Pulmonary artery endothelial cell (primary cell): Measurements from ENCODE around the gene MYLK4. TPM values are rescaled to one million over a fixed set of nuclear protein-coding genes. Genes with fewer than 3 reads are reported as not detected.

Experiments
- DNase-seq: peaks from one replicate; pipeline ENCODE4 v3.0.0-alpha.2; 2011; ENCODE audit warnings: low read depth, low spot score
- total RNA-seq: library from RNA; depleted of rRNA; stranded (reverse); fragments of >200 nt; gene quantifications from 2 replicates; pipeline ENCODE4 v1.2.3, GENCODE V29; 2014

Gene MYLK4
- total RNA-seq = 0.49 and 0.66 TPM in 2 replicates

DNA sequence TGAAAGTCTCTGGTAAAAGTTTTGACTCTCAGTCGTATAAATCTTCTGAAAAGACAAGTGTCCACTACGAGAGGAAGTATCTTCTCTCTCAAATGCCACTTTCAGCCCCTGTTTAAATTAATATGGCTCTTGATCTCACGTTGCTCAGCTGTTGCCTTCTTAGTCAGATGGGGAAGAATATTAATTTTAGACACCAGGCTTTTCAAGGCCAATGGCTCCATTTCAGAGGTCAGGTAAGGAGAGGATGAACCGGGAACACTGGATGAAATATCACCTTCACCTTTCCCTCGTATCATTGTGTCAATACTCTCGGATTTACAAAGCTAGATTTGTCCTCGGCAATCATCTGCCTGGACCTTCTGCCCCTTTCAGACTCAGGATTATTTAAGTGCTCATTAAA, at the start of gene MYLK4:
Gene MYLK4 (minus strand): TSS at position 91 of the 400 bp plus-strand sequence. CDS start 1,628 bp downstream, outside the sequence.
- DNase-seq = no peak

DNA sequence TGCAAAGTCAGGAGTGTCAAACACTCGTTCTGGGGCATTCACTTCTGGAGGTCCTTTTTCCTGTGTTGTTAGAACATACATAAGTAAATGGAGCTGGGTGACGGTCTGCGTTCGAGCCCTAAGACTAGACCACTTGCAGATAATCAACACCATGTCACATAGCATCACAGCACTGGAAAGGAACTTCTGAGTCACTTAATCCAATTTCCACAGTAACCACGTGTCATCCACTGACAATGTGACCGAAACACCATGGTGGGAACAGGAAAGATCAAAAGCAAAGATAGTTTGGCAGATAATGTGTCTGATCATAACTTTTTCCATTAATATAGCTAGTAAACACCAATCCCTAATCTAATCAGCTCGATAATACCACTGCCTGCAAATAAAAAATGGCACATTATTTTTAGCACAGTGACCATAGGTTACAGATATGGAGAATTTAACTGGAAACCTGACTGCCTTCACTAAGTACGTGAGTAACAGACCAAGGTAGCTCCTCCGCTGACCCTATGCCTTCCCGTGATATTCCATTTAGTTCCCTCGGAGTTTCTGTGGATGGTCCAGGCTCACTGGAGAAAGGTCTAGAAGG, 49.3 kb upstream of the MYLK4 start:
- DNase-seq = no peak

DNA sequence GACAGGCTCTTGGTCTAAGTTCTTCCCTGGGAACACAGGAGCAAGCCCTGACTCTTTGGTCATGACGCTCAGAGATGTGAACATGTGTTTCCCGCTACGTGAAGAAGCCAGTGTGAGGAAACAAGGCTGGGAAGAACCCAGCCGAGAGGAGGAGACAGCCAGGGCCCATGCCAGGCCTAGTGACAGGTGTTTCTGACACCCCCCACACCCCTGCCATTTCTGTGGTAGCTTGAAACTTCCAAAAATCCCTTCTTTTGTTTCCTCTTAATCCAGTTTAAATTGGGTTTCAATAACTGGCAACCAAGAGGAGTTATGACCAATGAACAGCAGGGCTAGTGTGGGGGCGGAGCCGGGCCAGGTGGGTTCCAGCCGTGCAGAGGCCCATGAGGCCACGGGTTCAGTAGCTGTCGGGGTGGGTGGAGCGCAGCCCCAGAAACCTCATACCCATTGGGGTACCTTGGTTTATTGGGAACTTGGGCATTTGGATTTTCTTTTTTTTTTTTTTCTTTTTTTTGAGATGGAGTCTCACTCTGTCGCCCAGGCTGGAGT, 47.9 kb upstream of the MYLK4 start:
- DNase-seq = no peak

DNA sequence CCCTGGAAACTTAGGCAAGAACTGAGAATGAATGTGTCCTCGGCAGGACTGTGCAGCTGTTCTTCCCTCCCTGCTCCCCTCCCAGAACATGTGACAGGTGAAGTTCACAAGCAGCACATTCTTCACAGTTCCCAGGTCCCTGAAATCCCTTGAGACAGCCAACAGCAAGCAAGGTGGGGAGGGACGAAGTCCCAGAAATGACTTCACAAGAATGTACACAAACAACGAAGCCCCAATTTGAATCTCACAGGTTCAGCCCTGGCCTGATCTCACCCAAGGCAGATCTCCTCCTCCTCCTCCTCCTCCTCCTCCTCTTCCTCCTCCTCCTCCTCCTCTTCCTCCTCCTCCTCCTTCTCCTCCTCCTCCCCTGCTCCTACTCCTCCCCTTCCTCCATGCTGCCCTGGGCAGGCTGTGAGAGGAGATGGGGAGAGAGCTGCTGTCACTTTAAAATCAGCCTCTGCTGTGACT, 46.9 kb upstream of the MYLK4 start:
- DNase-seq = no peak

DNA sequence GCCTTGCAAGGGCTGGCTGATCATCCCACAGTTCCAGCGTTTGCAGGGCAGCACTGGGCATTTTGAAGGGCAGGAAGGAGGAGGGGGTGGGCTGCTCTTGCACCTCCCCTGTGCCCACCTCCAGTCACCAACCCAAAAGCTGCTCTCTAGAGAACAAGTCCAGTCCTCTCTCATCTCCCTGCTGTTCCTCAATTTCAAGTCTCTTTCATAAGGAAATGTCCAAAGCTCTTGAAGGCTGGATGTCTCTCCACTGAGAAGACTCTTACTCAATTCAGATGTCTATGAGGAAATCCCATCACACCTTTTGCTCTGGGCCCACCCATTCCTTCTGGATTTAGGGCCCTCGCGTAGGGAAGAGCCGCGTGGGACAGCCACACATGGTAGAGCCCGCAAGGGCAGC, 46.1 kb upstream of the MYLK4 start:
- DNase-seq = no peak

DNA sequence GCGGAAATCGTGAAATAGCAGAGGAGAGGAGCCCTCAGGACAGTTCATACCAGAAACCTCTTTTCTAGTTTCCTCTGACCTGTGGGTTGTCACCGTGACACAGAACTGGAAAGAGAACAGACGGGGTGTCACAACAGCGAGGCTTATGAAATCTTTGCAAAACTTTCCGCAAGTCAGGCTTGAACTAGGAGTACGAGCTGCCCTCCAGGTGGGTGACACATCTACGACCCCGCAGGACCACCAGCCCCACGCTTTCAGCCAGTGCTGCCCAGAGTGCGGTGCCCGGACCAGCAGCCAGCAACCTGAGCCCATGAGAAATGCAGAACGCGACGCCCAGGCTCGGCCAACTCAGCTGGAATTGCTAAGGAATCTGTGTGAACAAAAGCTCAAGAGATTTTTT, 45.2 kb upstream of the MYLK4 start:
- DNase-seq = no peak

DNA sequence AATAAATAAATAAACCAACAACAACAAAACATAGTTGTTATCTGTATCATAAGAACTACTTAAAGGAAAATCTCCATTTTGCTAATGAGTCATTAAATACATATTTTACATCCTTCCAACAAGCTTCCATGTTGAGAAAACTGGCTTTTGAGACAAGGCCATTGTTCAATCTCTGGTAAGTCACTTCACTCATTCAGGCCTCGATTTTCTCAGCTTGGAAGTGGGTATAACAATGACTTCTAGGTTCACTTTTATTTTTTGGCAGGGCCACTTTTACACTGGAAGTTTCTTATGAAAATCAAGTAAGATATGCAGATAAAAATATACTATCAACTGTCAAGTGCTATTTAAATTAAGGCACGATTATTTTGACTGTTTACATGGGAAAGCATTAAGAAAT, 44.4 kb upstream of the MYLK4 start:
- DNase-seq = no peak

DNA sequence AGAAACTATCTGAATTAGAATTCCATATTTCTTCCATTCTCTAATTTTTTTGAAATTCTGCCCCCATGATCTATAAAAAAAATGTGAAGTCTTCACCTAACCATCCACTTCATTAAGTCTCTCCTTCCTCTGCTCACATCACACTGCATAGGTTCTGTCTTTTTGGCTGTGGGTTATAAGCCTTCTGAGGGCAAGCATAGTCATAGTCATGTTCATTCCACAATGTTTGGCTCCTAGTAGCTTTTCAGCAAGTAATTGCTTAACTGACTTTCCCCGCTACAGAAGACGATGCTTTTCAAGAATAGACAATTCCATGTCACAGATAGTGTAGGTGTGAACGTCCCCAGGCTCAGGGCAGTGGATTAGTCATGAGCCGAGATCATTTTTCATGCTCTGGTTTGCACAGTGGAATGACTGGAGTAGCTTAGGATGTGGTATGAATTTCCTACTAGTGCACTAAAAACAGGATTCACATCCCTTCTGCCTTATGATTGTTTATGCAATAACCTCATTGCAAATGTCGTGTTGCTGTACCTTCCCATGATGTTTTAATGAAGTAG, 43.5 kb upstream of the MYLK4 start:
- no peak for DNase-seq

DNA sequence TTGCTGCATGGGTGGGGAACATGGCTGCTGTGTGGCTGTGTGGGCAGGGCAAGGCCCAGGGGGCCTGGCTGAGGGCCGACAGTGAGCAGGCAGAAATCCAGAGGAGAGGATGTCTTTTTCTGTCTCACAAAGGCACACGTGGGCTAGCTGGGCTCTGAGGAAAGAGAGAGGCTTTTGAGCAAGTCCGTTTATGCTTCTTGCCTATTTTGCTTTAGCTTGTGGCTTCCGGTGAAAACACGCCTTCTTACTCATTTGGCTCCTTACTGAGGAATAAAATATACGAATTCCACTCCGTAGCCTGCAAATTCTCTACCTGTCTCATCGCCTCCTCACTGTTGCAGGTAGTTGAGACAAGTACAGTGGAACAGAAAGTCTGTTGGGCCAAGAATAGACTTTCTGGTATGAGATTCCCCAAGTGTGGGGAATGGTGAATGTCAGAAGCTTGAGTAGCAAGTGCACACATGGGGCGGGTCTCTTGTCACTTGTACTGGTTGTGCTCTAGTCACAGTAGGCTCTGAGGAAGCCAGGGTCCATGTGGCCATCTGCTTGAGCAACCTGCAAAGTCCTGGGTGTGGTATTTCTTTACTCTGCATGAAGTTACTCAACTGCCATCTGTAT, 42.9 kb upstream of the MYLK4 start:
- DNase-seq = no peak

DNA sequence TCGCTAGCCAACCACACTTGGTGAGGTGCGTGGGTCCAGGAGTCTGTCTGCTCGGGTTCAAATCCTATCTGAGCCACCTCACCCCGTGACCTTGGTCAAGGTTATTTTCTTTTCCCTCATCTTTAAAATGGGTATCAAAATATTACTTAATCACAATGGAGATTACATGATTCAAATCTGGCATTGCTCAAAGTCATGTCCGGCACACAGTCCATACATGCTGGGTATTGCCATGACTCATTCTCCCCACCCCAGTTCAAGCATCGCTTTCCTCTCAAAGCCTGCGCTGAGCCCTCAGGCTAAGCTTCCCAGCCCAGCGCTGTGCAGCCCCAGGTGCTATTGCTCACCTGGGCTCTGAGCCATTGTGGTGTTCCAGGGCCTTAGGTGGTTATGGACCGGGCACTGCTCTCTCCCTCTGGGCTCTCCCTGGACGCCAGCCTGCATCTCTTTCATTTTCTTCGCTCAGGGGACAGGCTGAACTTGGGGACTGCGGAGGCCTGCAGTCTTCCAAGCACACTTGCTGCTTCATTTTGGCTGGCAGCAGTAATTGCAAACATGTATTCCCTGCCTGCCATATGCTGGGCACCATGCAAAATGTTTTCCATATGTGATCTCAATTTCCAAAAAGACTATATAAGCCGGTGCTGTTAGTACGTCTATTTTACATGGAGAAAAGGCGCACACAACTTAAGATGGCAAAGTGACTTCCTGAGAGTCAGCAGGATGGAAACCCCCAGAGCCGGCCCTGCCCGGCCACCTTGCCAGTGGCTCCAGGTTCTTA, 41.8 kb upstream of the MYLK4 start:
- no peak for DNase-seq

DNA sequence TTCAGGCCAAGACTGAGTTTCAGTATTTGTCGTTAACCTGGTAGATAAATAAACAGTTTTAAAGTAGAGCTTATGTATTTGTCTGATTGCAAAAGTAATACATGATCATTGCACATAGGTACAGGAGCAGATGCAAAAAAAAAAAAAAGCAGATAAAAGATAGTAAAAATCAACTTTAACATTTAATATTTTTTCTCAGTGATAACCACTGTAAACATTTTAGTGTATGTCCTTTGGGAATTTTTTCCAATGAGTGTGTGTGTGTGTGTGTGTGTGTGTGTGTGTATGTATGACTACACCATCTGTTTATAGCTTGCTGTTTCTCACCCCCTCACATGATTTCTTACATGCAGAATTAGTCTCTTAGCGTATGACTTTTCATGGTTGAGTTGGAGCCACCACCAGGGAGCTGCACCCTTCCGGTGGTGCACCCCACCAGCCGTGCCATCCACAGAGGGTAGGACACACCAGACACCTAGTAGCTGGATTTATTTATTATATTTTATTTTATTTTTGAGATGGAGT, 40.8 kb upstream of the MYLK4 start:
- no peak for DNase-seq

DNA sequence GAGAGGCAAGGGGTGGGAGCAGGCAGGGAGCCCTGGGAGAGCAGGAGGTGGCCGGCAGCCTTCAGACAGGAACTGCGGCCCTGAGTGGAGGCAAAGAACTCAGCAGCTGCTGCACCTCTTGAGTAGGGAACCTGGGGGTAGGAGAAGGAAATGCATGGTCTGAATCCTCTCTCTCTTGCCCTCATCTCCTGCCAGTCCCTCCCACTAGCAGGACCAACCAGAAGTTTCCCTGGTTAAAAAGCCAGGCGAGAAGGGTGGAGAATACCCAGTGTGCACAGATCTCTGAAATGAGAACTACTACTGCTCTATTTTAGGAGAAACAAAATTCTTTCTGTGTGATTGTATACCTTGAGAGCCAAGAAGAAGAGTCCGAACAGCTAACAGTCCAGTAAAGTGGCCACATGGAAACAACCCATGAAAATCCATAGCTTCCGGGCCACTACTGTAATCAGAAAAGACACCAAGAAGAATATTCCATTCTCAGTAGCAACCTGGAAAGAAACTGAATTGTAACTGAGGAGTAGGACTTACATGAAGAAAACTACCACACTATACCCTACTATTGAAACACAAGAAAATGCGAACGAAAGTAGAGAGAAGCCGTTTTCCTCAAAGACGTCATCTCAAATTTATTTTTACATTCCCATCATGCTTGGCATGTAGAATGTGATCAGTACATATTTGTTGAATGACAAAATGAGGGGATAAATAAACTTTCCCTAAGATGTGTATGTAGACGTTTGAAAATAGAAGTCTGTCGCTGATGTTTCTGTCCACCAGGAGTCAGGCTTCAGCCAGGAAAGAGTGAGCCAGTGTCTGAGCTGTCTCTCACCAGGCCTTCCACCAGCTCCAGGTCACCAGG, 40.1 kb upstream of the MYLK4 start:
- DNase-seq = peak; percentile 74

DNA sequence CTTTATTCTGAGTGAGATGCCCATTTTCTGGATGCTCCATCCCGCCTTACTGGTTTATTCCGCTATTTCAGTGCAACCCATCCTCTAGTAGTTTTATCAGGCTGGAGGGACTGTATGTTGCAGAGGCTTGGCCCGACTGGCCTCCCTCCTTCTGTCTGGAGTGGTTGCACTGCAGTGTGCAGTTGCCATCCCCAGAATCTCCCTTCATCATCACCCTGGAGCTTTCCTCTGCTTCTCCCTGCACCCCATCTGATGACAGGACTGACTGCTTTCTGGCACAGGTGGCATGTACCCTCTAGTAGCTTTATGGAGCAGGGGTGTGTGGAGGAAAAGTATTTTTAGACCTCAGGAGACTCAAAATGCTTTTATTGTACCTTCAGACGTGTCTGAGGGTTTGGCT, 35.5 kb upstream of the MYLK4 start:
- no peak for DNase-seq

DNA sequence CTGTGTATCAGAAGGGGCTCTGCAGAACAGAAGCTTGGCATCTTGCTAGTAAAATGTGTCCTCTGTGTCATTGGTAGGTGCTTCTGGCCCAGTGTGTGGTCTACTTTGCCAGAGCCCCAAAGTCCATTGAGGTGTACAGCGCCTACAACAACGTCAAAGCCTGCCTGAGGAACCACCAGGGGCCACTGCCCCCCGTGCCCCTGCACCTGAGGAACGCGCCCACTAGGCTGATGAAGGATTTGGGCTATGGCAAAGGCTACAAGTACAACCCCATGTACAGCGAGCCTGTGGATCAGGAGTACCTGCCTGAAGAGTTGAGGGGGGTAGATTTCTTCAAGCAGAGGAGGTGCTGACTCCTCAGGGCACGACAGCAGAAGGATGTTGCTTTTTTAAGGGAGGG, 34.2 kb upstream of the MYLK4 start:
- DNase-seq = no peak

DNA sequence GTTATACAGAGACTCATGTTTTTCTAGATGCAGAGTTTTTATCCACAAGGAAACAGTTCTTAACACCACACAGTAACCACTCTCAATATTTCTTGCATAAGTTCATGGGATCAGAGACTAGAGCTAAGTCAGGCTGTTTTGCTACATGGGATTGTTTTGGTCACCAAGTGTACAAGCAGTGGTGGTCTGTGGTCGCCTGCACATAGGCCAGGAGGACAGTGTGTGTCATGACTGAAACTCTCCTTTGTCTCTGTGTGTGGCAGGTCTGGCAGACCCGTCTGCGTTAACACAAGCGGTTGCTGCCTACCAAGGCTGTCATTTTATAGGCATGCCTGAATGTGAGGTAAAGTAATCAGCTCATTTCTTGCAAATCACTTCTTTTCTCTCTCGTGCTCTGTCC, 33.3 kb upstream of the MYLK4 start:
- DNase-seq = no peak

DNA sequence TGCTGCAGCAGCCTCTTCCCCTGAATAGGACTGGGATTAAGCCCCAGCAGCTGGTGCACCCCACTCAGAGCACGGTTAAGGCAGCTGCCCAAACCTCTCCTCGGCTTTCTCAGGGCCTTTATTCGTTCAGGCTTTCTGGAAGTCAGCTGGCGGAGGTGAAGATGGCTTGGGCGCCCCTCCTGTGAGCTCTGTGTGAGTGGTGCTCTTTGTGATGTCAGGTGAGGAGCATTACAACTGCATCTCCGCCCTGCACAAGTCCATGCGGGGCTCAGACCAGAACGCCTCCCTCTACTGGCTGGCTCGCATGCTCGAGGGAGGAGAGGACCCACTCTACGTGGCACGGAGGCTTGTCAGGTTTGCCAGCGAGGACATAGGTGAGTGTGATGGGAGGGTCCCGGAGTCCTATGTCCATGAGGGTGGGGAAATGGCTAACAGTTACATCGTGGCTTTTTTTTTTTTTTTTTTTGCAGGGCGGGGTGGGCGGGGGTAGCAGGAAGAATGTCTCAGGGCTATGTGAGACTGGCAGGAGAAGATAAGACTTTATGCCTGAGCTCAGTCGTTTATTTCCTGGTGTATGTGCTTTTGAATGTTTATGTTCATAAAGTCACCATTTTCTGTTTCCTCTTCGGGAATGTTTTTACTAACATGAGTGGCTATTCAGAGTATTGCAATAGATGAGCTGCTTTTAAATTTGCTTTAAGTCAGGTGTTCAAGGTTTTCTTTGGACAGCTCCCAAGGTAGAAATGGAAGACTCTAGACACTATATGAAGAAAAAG, 32.7 kb upstream of the MYLK4 start:
- peak; percentile 51 for DNase-seq

DNA sequence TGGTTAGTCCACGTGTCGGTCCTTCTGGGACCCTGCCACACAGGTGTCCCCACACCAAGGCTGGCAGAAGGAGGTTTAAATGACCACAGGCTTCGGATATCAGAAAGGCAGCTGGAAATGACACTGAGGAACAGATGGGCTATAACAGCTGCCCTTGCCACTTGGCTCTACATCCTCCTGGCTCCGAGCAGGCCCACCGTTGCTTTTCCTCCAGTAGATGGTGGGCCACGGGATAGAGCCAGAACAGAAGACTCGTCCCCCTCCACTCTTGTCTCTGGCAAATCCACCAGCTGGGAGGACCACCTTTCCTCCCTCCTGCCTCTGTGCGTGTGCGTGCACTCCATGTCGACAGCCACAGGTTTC, 32.1 kb upstream of the MYLK4 start:
- DNase-seq = no peak

DNA sequence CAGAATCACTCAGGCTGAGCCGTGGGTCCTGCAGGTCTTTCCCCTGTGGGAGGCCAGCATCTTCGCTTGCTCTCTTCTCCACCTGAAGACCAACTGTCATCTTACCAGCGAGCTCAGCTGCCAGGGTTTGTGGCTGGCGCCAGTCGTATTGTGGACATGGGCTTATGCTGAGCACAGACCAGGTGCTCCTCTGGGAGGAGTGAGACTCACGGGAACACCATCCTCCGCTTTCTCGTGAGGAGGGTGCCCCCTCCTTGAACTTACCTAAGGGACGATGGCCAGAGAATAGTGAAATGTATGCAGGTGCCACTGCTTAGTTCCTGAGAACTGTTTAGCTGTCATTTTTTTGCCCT, 31.6 kb upstream of the MYLK4 start:
- DNase-seq = no peak

DNA sequence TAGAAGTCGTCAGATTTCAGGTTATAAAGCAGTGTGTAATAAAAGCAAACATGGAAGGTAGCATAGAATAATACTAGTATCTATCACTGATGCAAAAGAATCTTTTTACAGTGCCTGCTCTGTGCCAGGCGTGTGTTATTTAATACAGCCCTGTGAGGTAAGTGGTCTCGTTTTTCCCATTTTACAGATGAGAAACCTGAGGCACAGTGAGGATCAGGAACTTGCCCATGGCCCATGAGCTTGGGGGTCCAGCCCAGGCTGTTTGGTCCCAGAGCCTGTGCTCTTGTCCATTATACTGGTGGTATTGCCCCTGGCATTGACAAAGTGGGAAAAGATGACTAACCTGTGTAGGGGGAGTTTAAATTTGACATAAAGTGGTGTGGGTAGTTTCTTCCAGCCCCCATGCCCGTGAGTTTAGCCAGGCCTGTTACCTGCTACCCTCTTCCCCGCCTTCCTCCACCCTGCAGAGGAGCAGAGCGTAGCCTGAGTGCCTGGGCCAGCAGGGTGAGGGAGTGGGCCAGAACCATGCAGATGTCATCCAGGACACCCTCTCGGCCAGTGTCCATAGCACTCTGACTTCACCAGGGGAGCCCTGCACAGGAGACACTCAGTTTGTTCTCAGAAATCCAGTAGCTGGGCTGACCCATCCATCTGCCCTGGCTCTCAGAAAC, 31.1 kb upstream of the MYLK4 start:
- no peak for DNase-seq
